ENCODE data around the gene FAM72B.
"Not testable (repeated sequence)": the region's sequence is repeated elsewhere in the genome, so short reads cannot be mapped to it uniquely, and the experiment has no call there.

GRCh38 chr1:121154811-121155210 lies 29.3 kb downstream of the FAM72B start:
- TF ChIP-seq CTCF (optimal IDR thresholded peaks at IDR 0.05 in 1 of 3, IDR thresholded peaks at IDR 0.05 in 1 of 3, conservative IDR thresholded peaks at IDR 0.05 in 1 of 3; ENCODE audit: extremely low read depth in 1 of 3, insufficient read depth in 2 of 3, low read length in 3 of 3); EZH2 (IDR thresholded peaks at IDR 0.05; ENCODE audit: low read length): not testable (repeated sequence)

Data from keratinocyte (primary cell).